Left lung (tissue), 10 donors: ENCODE measurements around the gene PEX10. TPM values are rescaled to one million over a fixed set of nuclear protein-coding genes. Genes with fewer than 3 reads are reported as not detected.

Experiments used
- ATAC-seq: fragments of 200-7000 bp; cut with Tn5 transposase; one replicate; pipeline ENCODE4 v1.9.1; 2020; ENCODE audit warnings: moderate library complexity
- DNase-seq, 4 donors: peaks; one replicate each; pipeline ENCODE4 v3.0.0-alpha.2; 2013 to 2020
- H3K27ac ChIP-seq, 2 donors: fragments of 200-600 bp; sonication (generic) in 1 of 2; one replicate each; pipeline versions ENCODE4 v1.5.0 to v1.8.0; 2020 to 2021
- H3K27me3 ChIP-seq, 2 donors: fragments of 200-600 bp; sonication (generic) in 1 of 2; one replicate each; pipeline versions ENCODE4 v1.5.0 to v1.8.0; 2020 to 2021
- H3K36me3 ChIP-seq, 2 donors: fragments of 200-600 bp; sonication (generic) in 1 of 2; one replicate each; pipeline versions ENCODE4 v1.5.0 to v1.8.0; 2020 to 2021
- H3K4me1 ChIP-seq, 2 donors: fragments of 200-600 bp; one replicate each; pipeline ENCODE4 v1.8.0; 2021
- H3K4me3 ChIP-seq, 2 donors: fragments of 200-600 bp; sonication (generic) in 1 of 2; one replicate each; pipeline versions ENCODE4 v1.5.0 to v1.8.0; 2020 to 2021; ENCODE audit warnings: mild to moderate bottlenecking in 1 of 2
- H3K9me3 ChIP-seq, 2 donors: fragments of 200-600 bp; sonication (generic) in 1 of 2; one replicate each; pipeline versions ENCODE4 v1.5.0 to v1.8.0; 2020 to 2021
- intact Hi-C, 2 donors: fragments of 100-400 bp; cut with DNase I; formaldehyde crosslinking; loops; one replicate each; pipeline versions ENCODE4 v1.11.2 to v1.14.2; 2022
- polyA plus RNA-seq, 6 donors: library from polyadenylated mRNA; unstranded; fragments of 120-200 nt; gene quantifications; one replicate each; pipeline ENCODE4 v1.2.1, GENCODE V29; 2013; ENCODE audit not compliant: insufficient read length in 6 of 6
- total RNA-seq, 2 donors: library from RNA; stranded (reverse); fragmentation: NEBNext Ultra II Directional; extraction: Animal tissue kit (Norgen Biotek cat#: 25700); gene quantifications; one replicate each; pipeline ENCODE4 v1.2.1, GENCODE V29; 2021
- TF ChIP-seq, protein P1 (sequence below), 2 donors: fragments of 200-600 bp; sonication (generic) in 1 of 2; IDR thresholded peaks; one replicate each; pipeline versions ENCODE4 v1.5.0 to v1.8.0; 2021; ENCODE audit warnings: antibody characterized with exemption in 2 of 2
- donor health status: DM: no; HTN: yes; CAD: no.
- donor health status: DM: no; HTN: no; CAD: no.

The PEX10 gene
- total and polyA plus RNA-seq, 8 donors, result 14.3 to 22.9 (median 17.4) TPM

- Histone ChIP-seq H3K27ac (no peak overlapping the region), H3K4me1 (no peaks in the 10 kb centered on the region), H3K27me3 (no peaks in the 10 kb centered on the region), H3K9me3 (no peaks in the 10 kb centered on the region), H3K36me3 (peaks cover 4 to 97% of the 10 kb centered on the region in 2 donors), H3K4me3 (no peak overlapping the region)
- no peak for DNase-seq
- TF ChIP-seq, protein P1, sequence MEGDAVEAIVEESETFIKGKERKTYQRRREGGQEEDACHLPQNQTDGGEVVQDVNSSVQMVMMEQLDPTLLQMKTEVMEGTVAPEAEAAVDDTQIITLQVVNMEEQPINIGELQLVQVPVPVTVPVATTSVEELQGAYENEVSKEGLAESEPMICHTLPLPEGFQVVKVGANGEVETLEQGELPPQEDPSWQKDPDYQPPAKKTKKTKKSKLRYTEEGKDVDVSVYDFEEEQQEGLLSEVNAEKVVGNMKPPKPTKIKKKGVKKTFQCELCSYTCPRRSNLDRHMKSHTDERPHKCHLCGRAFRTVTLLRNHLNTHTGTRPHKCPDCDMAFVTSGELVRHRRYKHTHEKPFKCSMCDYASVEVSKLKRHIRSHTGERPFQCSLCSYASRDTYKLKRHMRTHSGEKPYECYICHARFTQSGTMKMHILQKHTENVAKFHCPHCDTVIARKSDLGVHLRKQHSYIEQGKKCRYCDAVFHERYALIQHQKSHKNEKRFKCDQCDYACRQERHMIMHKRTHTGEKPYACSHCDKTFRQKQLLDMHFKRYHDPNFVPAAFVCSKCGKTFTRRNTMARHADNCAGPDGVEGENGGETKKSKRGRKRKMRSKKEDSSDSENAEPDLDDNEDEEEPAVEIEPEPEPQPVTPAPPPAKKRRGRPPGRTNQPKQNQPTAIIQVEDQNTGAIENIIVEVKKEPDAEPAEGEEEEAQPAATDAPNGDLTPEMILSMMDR (IDR thresholded peaks at IDR 0.05), result no peak
- intact Hi-C loops, result no loop called here
- ATAC-seq, result no peak
Observed at GRCh38 chr1:2400950-2401649, 11.3 kb downstream of the PEX10 start.

DNA sequence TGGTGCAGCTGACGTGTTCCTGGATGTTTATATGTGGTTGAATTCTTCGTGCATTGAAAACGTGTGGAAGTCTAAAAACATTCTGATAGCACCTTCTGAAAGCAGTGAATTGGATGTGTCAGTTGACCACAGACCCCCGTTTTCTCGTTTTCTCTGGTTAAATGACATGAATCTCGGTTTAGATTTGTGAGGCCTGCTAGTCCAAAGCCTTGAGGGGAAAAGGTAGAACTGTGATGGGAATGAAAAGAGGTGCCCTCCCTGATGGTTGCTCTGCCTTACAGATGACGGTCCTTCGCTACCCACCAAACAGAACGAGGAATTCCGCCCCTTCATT lies 11.8 kb downstream of the PEX10 start:
- Histone ChIP-seq H3K4me3 (no peak overlapping the region), H3K4me1 (no peaks in the 10 kb centered on the region), H3K36me3 (peaks cover 4 to 97% of the 10 kb centered on the region in 2 donors), H3K9me3 (no peaks in the 10 kb centered on the region), H3K27me3 (no peaks in the 10 kb centered on the region), H3K27ac (no peak overlapping the region)
- intact Hi-C loops, result no loop called here
- DNase-seq (no peak), ATAC-seq (no peak)
- TF ChIP-seq, protein P1 (IDR thresholded peaks at IDR 0.05), result no peak

DNA sequence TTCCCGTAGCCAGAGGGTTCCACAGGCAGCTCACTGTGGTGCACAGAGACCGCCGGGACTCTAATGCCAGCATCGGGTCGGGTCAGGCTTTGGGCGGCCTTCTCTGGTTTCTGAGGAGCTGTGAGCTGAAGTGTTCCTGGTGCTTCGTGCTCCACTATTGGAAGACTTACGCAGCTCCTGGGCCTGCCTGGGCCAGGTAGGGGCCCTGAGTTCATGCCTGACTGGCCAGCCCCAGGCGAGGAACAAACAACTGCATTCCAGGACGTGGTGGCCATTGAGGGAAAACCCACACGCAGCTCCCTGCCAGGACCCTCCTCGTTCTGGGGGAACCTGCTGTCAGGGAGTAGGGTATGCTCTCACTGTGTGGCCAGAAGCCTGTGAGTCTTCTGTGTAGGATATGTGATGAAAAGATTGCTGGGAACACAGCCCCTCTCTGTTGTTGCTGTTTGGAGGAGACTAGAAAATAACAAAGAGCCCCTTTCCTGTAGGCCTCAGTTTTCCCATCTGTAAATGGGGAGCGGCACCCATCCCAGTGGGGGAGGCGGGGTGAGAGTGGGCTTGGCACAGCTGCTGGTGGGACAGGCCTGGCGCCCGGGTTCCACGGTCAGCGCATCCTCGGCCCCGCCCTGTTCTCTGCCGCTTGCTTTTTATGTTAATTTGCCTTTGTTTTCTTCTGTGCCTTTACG lies 12.3 kb downstream of the PEX10 start:
- H3K27ac ChIP-seq, result no peak overlapping the region
- H3K9me3 ChIP-seq, result no peaks in the 10 kb centered on the region
- no peak overlapping the region for H3K4me3 ChIP-seq
- TF ChIP-seq, protein P1 (IDR thresholded peaks at IDR 0.05), result no peak
- no peaks in the 10 kb centered on the region for H3K4me1 ChIP-seq
- ATAC-seq (no peak), DNase-seq (no peak)
- peaks cover 6 to 97% of the 10 kb centered on the region in 2 donors for H3K36me3 ChIP-seq
- intact Hi-C loops, result no loop called here
- H3K27me3 ChIP-seq, result no peaks in the 10 kb centered on the region

DNA sequence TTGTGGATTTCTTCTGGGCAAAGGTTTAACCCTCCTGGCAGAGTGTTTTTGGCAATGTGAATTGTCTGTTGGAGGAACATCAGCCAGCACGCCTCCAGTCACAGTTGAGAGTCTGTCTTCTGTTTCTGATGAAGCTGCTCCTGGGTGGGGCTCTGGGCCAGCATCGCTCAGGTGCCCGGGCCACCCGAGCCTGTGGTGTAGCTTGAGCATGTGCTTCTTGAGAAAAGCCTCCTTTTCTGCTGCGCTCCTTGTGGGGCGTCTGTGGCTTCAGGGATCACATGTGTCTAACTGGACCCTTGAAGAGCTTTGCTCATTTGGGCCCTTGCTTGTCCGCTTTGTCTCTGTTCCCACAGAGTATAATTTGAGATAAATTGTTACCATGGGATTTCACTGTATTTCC lies 13.5 kb downstream of the PEX10 start:
- ATAC-seq, result no peak
- DNase-seq, result no peak
- Histone ChIP-seq H3K27me3 (no peaks in the 10 kb centered on the region), H3K36me3 (peaks cover 6 to 97% of the 10 kb centered on the region in 2 donors), H3K9me3 (no peaks in the 10 kb centered on the region), H3K4me3 (no peak overlapping the region), H3K27ac (no peak overlapping the region), H3K4me1 (peaks cover 0 to 10% of the 10 kb centered on the region in 2 donors)
- intact Hi-C loops, result no loop called here
- TF ChIP-seq, protein P1 (IDR thresholded peaks at IDR 0.05), result no peak

GRCh38 chr1:2397007-2397679 lies 15.2 kb downstream of the PEX10 start:
- Histone ChIP-seq H3K27me3 (no peaks in the 10 kb centered on the region), H3K9me3 (no peaks in the 10 kb centered on the region), H3K36me3 (peaks cover 6 to 87% of the 10 kb centered on the region in 2 donors), H3K4me1 (peaks cover 7 to 27% of the 10 kb centered on the region in 2 donors), H3K27ac (no peak overlapping the region), H3K4me3 (no peak overlapping the region)
- intact Hi-C loops, result no loop called here
- DNase-seq, result no peak
- ATAC-seq, result no peak
- TF ChIP-seq, protein P1 (IDR thresholded peaks at IDR 0.05), result no peak
